HCT116 (cell line): ENCODE results near the gene ETFA.

Experiments used
- CTCF ChIP-seq, 3 experiments: fragments of 200-600 bp in 1 of 3; sonication (generic) in 1 of 3; IDR thresholded peaks in 2 of 3; conservative IDR thresholded peaks in 1 of 3; 2 replicates each; pipeline ENCODE4 v1.5.1; 2012 to 2017; ENCODE audit warnings: low read depth in 2 of 3, low read length in 2 of 3, antibody characterized with exemption in 1 of 3, borderline replicate concordance in 1 of 3, control low read depth in 1 of 3, mild to moderate bottlenecking in 1 of 3, mixed read lengths in 1 of 3, mixed run types in 1 of 3, moderate library complexity in 1 of 3; ENCODE audit not compliant: insufficient read depth in 1 of 3
- EZH2 ChIP-seq: fragments of 200-600 bp; sonication (generic); IDR thresholded peaks from 2 replicates; pipeline ENCODE4 v1.6.1; 2017; ENCODE audit warnings: antibody characterized with exemption, mixed run types
- FOSL1 ChIP-seq: IDR thresholded peaks from 2 replicates; pipeline ENCODE4 v1.6.1; 2012; ENCODE audit warnings: low read depth
- MAX ChIP-seq: IDR thresholded peaks from 2 replicates; pipeline ENCODE4 v1.6.1; 2012
- POLR2A ChIP-seq: IDR thresholded peaks from 2 replicates; pipeline ENCODE4 v1.7.0; 2011; ENCODE audit warnings: borderline replicate concordance; ENCODE audit not compliant: insufficient read depth, insufficient read length; ENCODE audit errors: extremely low read depth
- REST ChIP-seq: IDR thresholded peaks from 2 replicates; pipeline ENCODE4 v1.6.1; 2012; ENCODE audit warnings: low read depth
- SRF ChIP-seq: IDR thresholded peaks from 2 replicates; pipeline ENCODE4 v1.6.1; 2012; ENCODE audit warnings: low read depth
- ZFX ChIP-seq: fragments of 450-650 bp; IDR thresholded peaks from 2 replicates; pipeline ENCODE4 v1.6.1; 2017
- ZNF274 ChIP-seq: fragments of 200-500 bp; sonication (Bioruptor generic); IDR thresholded peaks from 2 replicates; pipeline ENCODE4 v1.6.1; 2014; ENCODE audit warnings: mild to moderate bottlenecking, low read depth, low read length, inconsistent platforms
- TF ChIP-seq, protein P1 (sequence below): IDR thresholded peaks from 2 replicates; pipeline ENCODE4 v1.6.1; 2012

GRCh38 chr15:76260246-76260938 is 50.9 kb downstream of the ETFA start:
- TF ChIP-seq SRF = no peak
- TF ChIP-seq CTCF (IDR thresholded peaks at IDR 0.05 in 2 of 3, conservative IDR thresholded peaks at IDR 0.05 in 1 of 3; ENCODE audit: borderline replicate concordance in 1 of 3, insufficient read depth in 1 of 3, low read depth in 2 of 3, low read length in 2 of 3) = no peak
- TF ChIP-seq POLR2A = no peak
- TF ChIP-seq EZH2 = no peak
- TF ChIP-seq MAX = no peak
- no peak for TF ChIP-seq ZFX
- no peak for TF ChIP-seq FOSL1
- TF ChIP-seq REST = no peak
- TF ChIP-seq ZNF274 = no peak
- TF ChIP-seq, protein P1, sequence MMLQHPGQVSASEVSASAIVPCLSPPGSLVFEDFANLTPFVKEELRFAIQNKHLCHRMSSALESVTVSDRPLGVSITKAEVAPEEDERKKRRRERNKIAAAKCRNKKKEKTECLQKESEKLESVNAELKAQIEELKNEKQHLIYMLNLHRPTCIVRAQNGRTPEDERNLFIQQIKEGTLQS = no peak
